MM.1S (cell line): Measurements from ENCODE around the gene PTH2R.
"Not testable (repeated sequence)": the region's sequence is repeated elsewhere in the genome, so short reads cannot be mapped to it uniquely, and the experiment has no call there.

Experiments
- DNase-seq: peaks from one replicate; pipeline ENCODE4 v3.0.0-alpha.2; 2015
- H2AFZ ChIP-seq: fragments of 300-600 bp; sonication (generic); 2 replicates; pipeline ENCODE4 v1.6.0; 2016; ENCODE audit warnings: antibody characterized with exemption, low read length
- H3F3A ChIP-seq: fragments of 300-600 bp; sonication (generic); 2 replicates; pipeline ENCODE4 v1.6.1; 2016; ENCODE audit warnings: mild to moderate bottlenecking, antibody characterized with exemption, low read length, moderate library complexity, mixed read lengths; ENCODE audit not compliant: insufficient read depth
- H3K27ac ChIP-seq: fragments of 300-600 bp; sonication (generic); 2 replicates; pipeline ENCODE4 v1.5.1; 2016; ENCODE audit warnings: mild to moderate bottlenecking, low read length
- H3K27me3 ChIP-seq: fragments of 300-600 bp; sonication (generic); replicated peaks from 2 replicates; pipeline ENCODE4 v1.6.0; 2016; ENCODE audit warnings: low read length; ENCODE audit not compliant: insufficient read depth
- H3K36me3 ChIP-seq: fragments of 300-600 bp; sonication (generic); replicated peaks from 2 replicates; pipeline ENCODE4 v1.6.1; 2016; ENCODE audit warnings: mild to moderate bottlenecking, low read length, mixed read lengths; ENCODE audit not compliant: insufficient read depth
- H3K4me1 ChIP-seq: fragments of 300-600 bp; sonication (generic); 2 replicates; pipeline ENCODE4 v1.6.1; 2016; ENCODE audit warnings: low read length, mixed read lengths
- H3K4me2 ChIP-seq: fragments of 300-600 bp; sonication (generic); 2 replicates; pipeline ENCODE4 v1.6.0; 2016; ENCODE audit warnings: low read depth, low read length
- H3K4me3 ChIP-seq: fragments of 300-600 bp; sonication (generic); 2 replicates; pipeline ENCODE4 v1.5.1; 2016; ENCODE audit warnings: low read length, mixed read lengths
- H3K79me2 ChIP-seq: fragments of 300-600 bp; sonication (generic); 2 replicates; pipeline ENCODE4 v1.6.1; 2016; ENCODE audit warnings: mixed run types, low read length, mixed read lengths
- H3K9ac ChIP-seq: fragments of 300-600 bp; sonication (generic); 2 replicates; pipeline ENCODE4 v1.6.1; 2016; ENCODE audit warnings: low read length, mixed read lengths
- H3K9me2 ChIP-seq: fragments of 300-600 bp; sonication (generic); replicated peaks from 2 replicates; pipeline ENCODE4 v1.6.1; 2016; ENCODE audit warnings: mild to moderate bottlenecking, low read length, mixed read lengths; ENCODE audit not compliant: insufficient read depth
- H3K9me3 ChIP-seq: fragments of 300-600 bp; sonication (generic); replicated peaks from 2 replicates; pipeline ENCODE4 v1.6.1; 2016; ENCODE audit warnings: mild to moderate bottlenecking, low read length, mixed read lengths; ENCODE audit not compliant: insufficient read depth
- H4K20me1 ChIP-seq: fragments of 300-600 bp; sonication (generic); 2 replicates; pipeline ENCODE4 v1.6.1; 2016; ENCODE audit warnings: mild to moderate bottlenecking, low read length, moderate library complexity, mixed read lengths; ENCODE audit not compliant: insufficient read depth
- EZH2 ChIP-seq: fragments of 300-600 bp; sonication (generic); optimal IDR thresholded peaks from 2 replicates; pipeline ENCODE3; 2017; ENCODE audit warnings: low read depth, mild to moderate bottlenecking, antibody characterized with exemption, low read length, mixed read lengths
- EZH2phosphoT487 ChIP-seq: fragments of 300-600 bp; sonication (generic); IDR thresholded peaks from 2 replicates; pipeline ENCODE4 v1.6.1; 2018; ENCODE audit warnings: antibody characterized with exemption, low read length
- TF ChIP-seq, protein P1 (sequence below): fragments of 300-600 bp; sonication (generic); IDR thresholded peaks from 2 replicates; pipeline ENCODE4 v1.5.1; 2016; ENCODE audit warnings: antibody characterized with exemption, low read length, mixed read lengths

PTH2R gene

DNA sequence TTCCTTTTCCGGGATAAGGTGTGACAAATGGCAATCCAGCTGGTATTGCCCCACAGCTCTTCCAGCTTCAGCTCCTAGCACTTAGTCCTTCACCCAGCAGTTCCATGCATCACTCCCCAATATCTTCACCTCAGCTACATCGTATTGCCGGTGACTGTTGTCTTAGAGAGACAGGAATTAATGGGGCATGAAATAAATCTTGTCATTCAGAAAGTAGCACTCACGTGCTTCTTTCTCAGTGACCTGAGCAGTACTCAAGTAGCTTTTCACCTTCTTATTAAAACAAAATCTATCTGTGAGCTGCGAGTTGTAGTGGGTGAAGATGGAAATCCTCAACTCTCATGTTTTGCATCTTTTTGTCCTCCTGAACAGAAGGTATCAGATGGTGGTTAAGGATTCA lies 72.8 kb downstream of the PTH2R start:
- DNase-seq = no peak
- TF ChIP-seq EZH2 (no peak), EZH2phosphoT487 (no peak)
- TF ChIP-seq, protein P1, sequence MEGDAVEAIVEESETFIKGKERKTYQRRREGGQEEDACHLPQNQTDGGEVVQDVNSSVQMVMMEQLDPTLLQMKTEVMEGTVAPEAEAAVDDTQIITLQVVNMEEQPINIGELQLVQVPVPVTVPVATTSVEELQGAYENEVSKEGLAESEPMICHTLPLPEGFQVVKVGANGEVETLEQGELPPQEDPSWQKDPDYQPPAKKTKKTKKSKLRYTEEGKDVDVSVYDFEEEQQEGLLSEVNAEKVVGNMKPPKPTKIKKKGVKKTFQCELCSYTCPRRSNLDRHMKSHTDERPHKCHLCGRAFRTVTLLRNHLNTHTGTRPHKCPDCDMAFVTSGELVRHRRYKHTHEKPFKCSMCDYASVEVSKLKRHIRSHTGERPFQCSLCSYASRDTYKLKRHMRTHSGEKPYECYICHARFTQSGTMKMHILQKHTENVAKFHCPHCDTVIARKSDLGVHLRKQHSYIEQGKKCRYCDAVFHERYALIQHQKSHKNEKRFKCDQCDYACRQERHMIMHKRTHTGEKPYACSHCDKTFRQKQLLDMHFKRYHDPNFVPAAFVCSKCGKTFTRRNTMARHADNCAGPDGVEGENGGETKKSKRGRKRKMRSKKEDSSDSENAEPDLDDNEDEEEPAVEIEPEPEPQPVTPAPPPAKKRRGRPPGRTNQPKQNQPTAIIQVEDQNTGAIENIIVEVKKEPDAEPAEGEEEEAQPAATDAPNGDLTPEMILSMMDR = no peak
- H3K79me2 ChIP-seq = no peaks in the 10 kb centered on the region
- H3K9me3 ChIP-seq = no peaks in the 10 kb centered on the region
- no peak overlapping the region for H3K27ac ChIP-seq
- H3K4me1 ChIP-seq = peaks cover 15% of the 10 kb centered on the region
- H3K36me3 ChIP-seq = no peaks in the 10 kb centered on the region
- no peaks in the 10 kb centered on the region for H3F3A ChIP-seq
- no peak overlapping the region for H3K9ac ChIP-seq
- no peak overlapping the region for H2AFZ ChIP-seq
- no peak overlapping the region for H3K4me2 ChIP-seq
- H3K9me2 ChIP-seq = no peaks in the 10 kb centered on the region
- no peaks in the 10 kb centered on the region for H3K27me3 ChIP-seq
- no peaks in the 10 kb centered on the region for H4K20me1 ChIP-seq
- H3K4me3 ChIP-seq = no peak overlapping the region

DNA sequence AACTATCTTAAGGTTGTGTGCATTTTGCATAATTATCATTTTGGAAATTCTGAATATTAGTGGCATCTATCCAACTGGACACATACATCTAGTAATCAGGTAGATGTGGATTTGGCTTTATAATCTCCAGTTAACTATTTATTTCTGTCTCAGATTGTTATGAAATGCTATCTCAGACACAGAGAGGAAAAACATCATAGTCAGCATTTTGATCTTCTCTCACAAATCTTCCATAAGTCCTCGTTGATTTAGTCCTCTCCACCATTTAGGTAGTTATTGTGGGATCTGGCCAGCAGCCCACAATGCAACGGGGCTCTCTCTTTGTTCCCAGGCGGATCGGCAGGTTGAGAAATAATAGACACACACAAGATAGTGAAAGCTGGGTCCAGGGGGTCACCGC lies 75.4 kb downstream of the PTH2R start:
- not testable (repeated sequence) for H3K9me3 ChIP-seq, H3K36me3 ChIP-seq, H3K79me2 ChIP-seq, H3K9me2 ChIP-seq, H3K27me3 ChIP-seq, H4K20me1 ChIP-seq, DNase-seq, H3F3A ChIP-seq
- Histone ChIP-seq H3K4me2 (peak overlapping the region; percentile 47), H3K9ac (0 out of 2 replicates have a peak overlapping the region, but pooled peaks have one; percentile 0), H2AFZ (peak overlapping the region; percentile 16), H3K4me1 (peaks cover 15% of the 10 kb centered on the region), H3K27ac (peak overlapping the region; percentile 62), H3K4me3 (peak overlapping the region; percentile 21)

DNA sequence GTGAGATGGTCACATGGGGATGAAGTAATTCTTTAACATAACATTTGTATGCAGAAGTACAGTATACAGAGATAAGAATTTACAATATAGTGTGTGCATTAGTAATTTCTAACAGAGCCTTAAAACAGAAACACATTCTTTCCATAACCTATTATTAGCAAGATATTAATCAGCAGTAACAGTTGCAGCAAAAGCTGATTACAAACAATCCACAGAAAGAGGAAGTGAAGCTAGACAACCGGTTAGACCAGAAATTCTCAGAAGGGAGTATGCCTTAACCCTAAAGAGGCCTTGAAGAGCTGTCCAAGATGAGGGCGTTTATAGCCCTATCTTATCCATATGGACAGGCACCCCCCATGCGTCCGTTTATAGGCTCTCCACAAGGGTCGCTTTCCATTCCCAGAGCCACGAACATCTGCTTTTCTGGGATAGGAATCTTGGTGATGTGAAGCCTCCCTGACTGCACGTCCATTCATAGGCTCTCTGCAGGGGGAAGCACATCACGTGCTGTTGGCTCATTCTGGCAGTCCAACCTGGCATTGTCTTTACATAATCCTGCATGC lies 75.9 kb downstream of the PTH2R start:
- H4K20me1 ChIP-seq, H3K36me3 ChIP-seq, H3K9ac ChIP-seq, H3K9me2 ChIP-seq, H3K79me2 ChIP-seq, H3K9me3 ChIP-seq, H3F3A ChIP-seq, H3K27me3 ChIP-seq, H2AFZ ChIP-seq, H3K4me3 ChIP-seq: not testable (repeated sequence)
- Histone ChIP-seq H3K4me2 (0 out of 2 replicates have a peak overlapping the region, but pooled peaks have one; percentile 8), H3K4me1 (peaks cover 15% of the 10 kb centered on the region), H3K27ac (peak overlapping the region; percentile 62; the same call in 1 of the 2 replicates)
- peak; percentile 47 for DNase-seq

DNA sequence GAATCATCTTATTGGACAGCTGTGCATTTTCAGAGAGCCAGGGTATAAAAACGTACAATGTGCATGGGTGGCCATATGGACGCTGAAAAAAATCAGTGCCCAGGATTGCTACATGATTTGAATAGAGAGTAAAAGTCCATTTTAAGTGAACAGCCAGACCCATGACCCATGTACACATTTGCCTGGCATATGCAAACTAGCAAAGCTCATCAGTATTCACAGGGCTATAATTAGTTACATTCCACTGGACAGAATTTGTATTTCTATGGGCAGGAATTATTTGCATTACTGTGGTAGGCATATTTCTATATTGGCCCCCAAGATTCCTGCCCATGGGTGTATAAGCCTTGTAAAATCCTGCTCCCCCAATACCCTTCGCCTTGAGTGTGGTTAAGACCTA lies 78.8 kb downstream of the PTH2R start:
- Histone ChIP-seq H3K27ac (no peak overlapping the region), H3K4me2 (no peak overlapping the region), H4K20me1 (no peaks in the 10 kb centered on the region), H3K9ac (no peak overlapping the region), H3K9me3 (no peaks in the 10 kb centered on the region), H3K9me2 (no peaks in the 10 kb centered on the region), H2AFZ (no peak overlapping the region), H3K79me2 (no peaks in the 10 kb centered on the region), H3F3A (no peaks in the 10 kb centered on the region), H3K36me3 (no peaks in the 10 kb centered on the region), H3K4me3 (no peak overlapping the region), H3K27me3 (no peaks in the 10 kb centered on the region), H3K4me1 (peaks cover 15% of the 10 kb centered on the region)
- no peak for TF ChIP-seq EZH2
- TF ChIP-seq, protein P1 = no peak
- TF ChIP-seq EZH2phosphoT487 = no peak
- no peak for DNase-seq
